HG03457 (cell line): ENCODE data around the gene IWS1.
"Not testable (repeated sequence)": the region's sequence is repeated elsewhere in the genome, so short reads cannot be mapped to it uniquely, and the experiment has no call there.

Source experiments
- ATAC-seq: cut with Tn5 transposase; IDR thresholded peaks from one replicate; pipeline ENCODE4 v1.9.1; 2021; ENCODE audit warnings: moderate number of reproducible peaks; ENCODE audit not compliant: unreplicated experiment

IWS1 gene

DNA sequence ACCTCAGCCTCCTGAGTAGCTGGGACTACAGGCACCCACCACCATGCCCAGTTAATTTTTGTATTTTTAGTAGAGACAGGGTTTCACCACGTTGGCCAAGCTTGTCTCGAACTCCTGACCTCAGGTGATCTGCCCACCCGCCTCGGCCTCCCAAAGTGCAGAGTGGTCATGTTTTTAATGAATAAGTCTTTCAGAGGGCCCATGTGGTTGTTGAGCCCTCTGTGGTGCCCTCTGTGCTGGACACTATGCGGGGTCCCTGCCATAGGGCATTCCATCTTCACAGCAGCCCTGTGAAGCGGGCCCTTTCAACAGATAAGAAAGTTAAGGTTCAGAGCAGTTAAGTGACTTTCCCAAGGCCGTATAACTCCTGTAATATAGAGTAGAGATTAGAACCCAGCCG, 35.1 kb upstream of the IWS1 start:
- no peak for ATAC-seq

- no peak for ATAC-seq
Observed at GRCh38 chr2:127560931-127561280, 34.6 kb upstream of the IWS1 start.

GRCh38 chr2:127560201-127560930, 34.1 kb upstream of the IWS1 start:
- no peak for ATAC-seq

GRCh38 chr2:127559454-127559853, 33.2 kb upstream of the IWS1 start:
- no peak for ATAC-seq

DNA sequence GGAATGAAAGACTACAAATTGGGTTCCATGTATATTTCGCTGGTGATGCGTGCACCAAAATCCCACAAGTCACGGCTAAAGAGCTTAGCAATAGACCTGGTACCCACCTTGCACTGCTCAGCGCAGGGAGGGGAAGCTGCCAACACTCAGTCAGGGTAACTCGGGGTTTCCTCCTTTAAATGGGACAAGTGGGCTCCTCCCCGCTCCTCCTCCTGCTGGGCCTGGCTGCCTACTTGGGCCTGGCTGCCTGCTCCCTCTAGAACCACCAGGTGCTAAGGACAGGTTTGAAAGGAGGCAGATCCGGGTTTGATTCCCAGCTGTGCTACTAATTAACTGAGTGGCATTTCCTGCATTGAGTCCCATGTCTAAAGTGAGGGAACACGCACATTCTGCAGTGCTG, 32.6 kb upstream of the IWS1 start:
- ATAC-seq = no peak

DNA sequence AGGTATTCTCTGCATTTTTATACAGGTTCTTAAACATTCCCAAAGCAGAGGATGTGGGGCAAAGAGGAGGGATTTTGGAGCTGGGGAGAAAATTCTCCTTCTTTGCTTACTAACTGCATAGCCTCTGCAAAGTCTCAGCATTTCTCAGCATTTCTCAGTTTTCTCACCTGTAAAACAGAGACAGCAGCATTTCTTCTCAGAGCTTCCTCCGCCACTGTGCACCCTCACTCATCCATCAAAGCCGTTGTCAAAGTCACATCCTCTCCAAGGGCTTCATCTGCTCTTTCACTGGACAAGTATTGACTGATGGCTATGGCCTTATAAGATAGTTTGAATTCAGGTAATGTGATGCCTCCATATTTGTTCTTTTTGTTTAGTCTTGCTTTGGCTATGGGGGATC, 26.6 kb upstream of the IWS1 start:
- ATAC-seq = no peak

DNA sequence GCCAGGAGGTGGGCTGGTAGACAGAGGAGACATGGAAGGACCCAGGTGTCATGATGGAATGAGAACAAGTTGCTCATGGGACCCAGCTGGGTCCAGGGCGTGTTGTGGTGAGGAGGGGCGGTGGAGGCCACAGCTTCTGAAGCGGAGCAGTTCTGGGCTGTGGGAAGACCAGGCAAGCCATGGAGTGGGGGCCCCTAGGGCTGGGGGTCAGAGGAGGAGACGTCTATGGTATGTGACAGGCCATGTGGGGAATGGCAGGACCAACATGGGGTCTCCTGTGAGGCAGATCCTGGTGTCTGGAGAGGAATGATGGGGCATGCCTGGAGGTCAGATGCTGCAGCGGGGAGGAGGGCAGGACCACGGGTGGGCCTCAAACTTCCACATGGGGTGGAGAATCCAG, 26.0 kb upstream of the IWS1 start:
- ATAC-seq = no peak

- no peak for ATAC-seq
Observed at GRCh38 chr2:127551221-127551930, 25.1 kb upstream of the IWS1 start.

DNA sequence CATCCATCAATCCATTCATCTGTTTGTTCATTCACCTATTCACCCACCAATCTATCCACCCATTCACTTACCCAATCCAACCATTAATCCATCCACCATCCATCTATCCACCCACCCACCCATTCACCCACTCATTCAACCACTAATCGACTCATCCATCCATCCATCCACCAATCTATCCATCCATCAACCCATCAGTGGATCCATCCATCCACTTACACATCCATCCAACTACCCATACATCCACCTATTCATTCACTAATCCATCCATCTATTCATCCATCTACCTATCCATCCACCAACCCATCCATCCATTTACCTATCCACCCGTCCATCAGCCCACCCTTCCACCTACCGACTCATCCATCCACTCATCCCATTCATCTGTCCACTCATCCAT, 20.5 kb upstream of the IWS1 start:
- no peak for ATAC-seq

DNA sequence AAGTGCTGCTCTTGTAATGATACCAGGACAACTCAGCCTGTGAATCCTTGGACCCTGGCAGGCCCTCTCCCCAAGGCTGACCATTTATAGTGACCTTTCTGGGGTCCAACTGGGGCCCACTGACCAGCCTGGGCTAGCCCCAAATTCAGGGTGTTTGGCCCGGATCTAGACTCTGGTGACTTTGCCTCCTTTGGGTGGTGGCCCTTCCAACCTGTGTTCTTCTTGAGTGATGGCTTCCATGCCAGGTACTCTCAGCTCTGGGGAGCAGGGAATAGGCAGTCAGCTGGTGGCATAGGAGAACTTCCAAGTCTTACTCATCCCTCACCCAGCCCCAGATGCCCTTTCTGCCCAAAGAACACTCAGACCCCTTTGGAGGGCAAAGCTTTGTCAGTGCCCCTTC, 19.5 kb upstream of the IWS1 start:
- ATAC-seq = no peak

DNA sequence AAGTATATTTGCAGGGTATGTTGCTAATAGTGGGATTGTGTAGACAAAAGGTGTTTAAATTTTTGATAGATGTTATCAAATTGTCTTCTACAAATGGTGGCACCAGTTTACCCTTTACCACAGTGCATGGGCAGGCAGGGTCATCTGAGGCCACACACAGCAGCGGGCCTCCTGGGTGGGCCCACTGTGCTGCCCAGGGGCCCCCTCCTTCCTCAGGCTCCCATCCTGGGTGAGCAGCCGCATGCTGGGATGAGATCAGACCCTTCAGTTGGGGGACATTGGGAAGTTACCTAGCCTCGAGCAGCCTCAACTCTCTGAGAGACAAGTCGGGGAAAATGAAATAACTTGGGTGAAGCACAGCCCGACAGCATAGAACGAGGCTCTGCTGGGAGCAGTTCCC, 18.9 kb upstream of the IWS1 start:
- no peak for ATAC-seq

DNA sequence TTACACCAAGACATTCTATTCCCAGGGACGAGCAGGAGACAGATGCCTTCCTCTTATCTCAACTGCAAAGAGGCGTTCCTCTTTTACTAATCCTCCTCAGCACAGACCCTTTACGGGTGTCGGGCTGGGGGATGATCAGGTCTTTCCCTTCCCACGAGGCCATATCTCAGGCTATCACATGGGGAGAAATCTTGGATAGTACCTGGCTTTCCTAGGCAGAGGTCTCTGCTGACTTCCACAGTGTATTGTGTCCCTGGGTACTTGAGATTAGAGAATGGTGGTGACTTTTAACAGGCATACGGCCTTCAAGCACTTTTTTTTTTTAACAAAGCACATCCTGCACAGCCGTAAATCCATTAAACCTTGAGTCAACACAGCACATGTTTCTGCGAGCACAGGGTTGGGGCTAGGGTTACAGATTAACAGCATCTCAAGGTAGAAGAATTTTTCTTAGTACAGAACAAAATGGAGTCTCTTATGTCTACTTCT, 16.8 kb upstream of the IWS1 start:
- ATAC-seq = not testable (repeated sequence)

GRCh38 chr2:127542231-127542630, 15.9 kb upstream of the IWS1 start:
- no peak for ATAC-seq

DNA sequence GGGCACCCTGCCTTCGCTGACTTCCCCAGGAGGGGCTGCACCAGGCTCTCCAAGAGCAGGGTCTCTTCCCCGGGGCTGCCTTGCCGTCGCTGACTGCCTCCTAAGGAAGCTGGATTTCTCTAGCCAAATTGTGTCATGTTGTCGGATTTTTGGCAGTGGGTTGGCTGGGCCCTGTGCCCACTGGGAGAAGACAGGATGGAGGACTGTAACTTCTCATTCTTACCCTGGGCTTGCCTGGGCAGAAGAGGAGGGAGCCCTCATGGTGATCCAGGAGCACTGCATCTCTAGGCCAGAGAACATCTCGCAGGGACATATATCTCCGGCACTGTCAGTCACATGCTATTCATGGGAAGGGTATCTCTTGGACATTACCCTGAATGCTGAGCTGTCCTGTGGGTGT, 15.5 kb upstream of the IWS1 start:
- ATAC-seq = no peak

GRCh38 chr2:127537644-127538043, 11.4 kb upstream of the IWS1 start:
- no peak for ATAC-seq

- ATAC-seq = no peak
Observed at GRCh38 chr2:127536707-127537541, 10.6 kb upstream of the IWS1 start.

GRCh38 chr2:127535918-127536317, 9.6 kb upstream of the IWS1 start:
- no peak for ATAC-seq

GRCh38 chr2:127535422-127535901, 9.2 kb upstream of the IWS1 start, which contains the start of gene MYO7B:
Gene MYO7B (plus strand): TSS chr2:127535683. CDS start chr2:127559723, 24,040 bp downstream.
- ATAC-seq = no peak

- ATAC-seq = no peak
Observed at GRCh38 chr2:127532296-127532695, 6.0 kb upstream of the IWS1 start.

DNA sequence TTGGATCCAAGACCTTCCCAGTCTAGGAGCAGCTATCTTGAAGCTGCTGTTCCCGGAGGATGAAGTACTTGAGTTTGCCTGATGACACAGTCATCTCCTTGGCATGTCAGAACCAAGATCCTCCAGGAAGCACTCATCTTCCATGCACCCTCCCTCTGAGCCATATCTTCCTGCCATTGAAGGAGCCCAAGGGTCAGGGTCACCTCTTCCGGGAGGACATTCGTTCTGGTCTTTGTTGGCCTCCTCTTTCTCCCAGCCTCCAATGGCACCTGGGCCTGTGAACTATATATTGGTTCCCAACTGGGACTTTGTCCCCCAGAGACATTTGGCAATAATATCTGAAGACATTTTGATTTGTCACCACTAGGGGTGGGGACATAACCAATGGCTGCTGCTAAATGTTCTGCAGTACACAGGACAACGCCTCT, 4.9 kb upstream of the IWS1 start:
- no peak for ATAC-seq
